Transverse colon (tissue), 4 donors: Measurements from ENCODE around the gene SCMH1. TPM values are rescaled to one million over a fixed set of nuclear protein-coding genes. Genes with fewer than 3 reads are reported as not detected.
"Not testable (repeated sequence)": the region's sequence is repeated elsewhere in the genome, so short reads cannot be mapped to it uniquely, and the experiment has no call there.

Experiments
- DNase-seq: peaks from one replicate; pipeline ENCODE4 v3.0.0-alpha.2; 2019
- H3K27ac ChIP-seq, 4 donors: fragments of 200-600 bp; sonication (generic); 2 replicates each; pipeline ENCODE4 v1.5.1; 2016 to 2018; ENCODE audit warnings: inconsistent platforms in 4 of 4
- H3K27me3 ChIP-seq: fragments of 200-600 bp; sonication (generic); 2 replicates; pipeline ENCODE4 v1.5.1; 2017; ENCODE audit warnings: inconsistent platforms
- H3K36me3 ChIP-seq, 4 donors: fragments of 200-600 bp; sonication (generic); 2 replicates each; pipeline ENCODE4 v1.5.1; 2017 to 2019; ENCODE audit warnings: inconsistent platforms in 4 of 4
- H3K4me1 ChIP-seq, 4 donors: fragments of 200-600 bp; sonication (generic); 2 replicates each; pipeline ENCODE4 v1.5.1; 2017 to 2020; ENCODE audit warnings: inconsistent platforms in 4 of 4
- H3K4me3 ChIP-seq, 4 donors: fragments of 200-600 bp; sonication (generic); 1 replicate in 1 of 4; 2 replicates in 3 of 4; pipeline versions ENCODE4 v1.5.1 to v1.6.1; 2017 to 2019; ENCODE audit warnings: inconsistent platforms in 4 of 4
- H3K9me3 ChIP-seq, 2 donors: fragments of 200-600 bp; sonication (generic); 2 replicates each; pipeline ENCODE4 v1.5.1; 2017 to 2019; ENCODE audit warnings: inconsistent platforms in 2 of 2
- EP300 ChIP-seq: sonication (generic); formaldehyde crosslinking; IDR thresholded peaks from one replicate; pipeline ENCODE4 v1.6.1; 2017; ENCODE audit warnings: antibody characterized with exemption, low read depth
- POLR2A ChIP-seq: fragments of 450-650 bp; IDR thresholded peaks from one replicate; pipeline ENCODE4 v1.6.1; 2016; ENCODE audit warnings: antibody characterized with exemption, mild to moderate bottlenecking, moderate library complexity
- POLR2AphosphoS5 ChIP-seq, 3 donors: sonication (generic); formaldehyde crosslinking; IDR thresholded peaks; one replicate each; pipeline ENCODE4 v1.6.1; 2016; ENCODE audit warnings: antibody characterized with exemption in 3 of 3
- WGBS, 2 donors: methylation state at CpG; one replicate each; pipeline ENCODE4 v1.1.5; 2018; ENCODE audit warnings: low coverage in 1 of 2; 5-methylcytosine and 5-hydroxymethylcytosine counted together
- in situ Hi-C, 4 donors: fragments of 200-750 bp; cut with MboI; loops; one replicate each; pipeline versions ENCODE4 v1.15.0 to v1.15.1; 2017; ENCODE audit warnings: low sequenced_read_pairs in 3 of 4, low pct_ligation_motif_present in 1 of 4, low pct_unique_long_range_greater_than_20kb in 1 of 4
- intact Hi-C: fragments of 100-400 bp; cut with DNase I; formaldehyde crosslinking; loops from one replicate; pipeline ENCODE4 v1.15.1; 2023; ENCODE audit warnings: low total_unique reads
- total RNA-seq, 4 donors: library from RNA; depleted of rRNA; stranded (reverse); fragments of >200 nt; gene quantifications; one replicate each; pipeline ENCODE4 v1.1.0, GENCODE V29; 2016
- TF ChIP-seq, protein P1 (sequence below), 5 experiments: fragments of 200-600 bp in 3 of 5; fragments of 450-650 bp in 2 of 5; sonication (generic) in 3 of 5; IDR thresholded peaks; 1 replicate in 2 of 5; 2 replicates in 3 of 5; pipeline ENCODE4 v1.5.1; 2016 to 2017; ENCODE audit warnings: antibody characterized with exemption in 5 of 5, inconsistent platforms in 3 of 5, mild to moderate bottlenecking in 2 of 5, moderate library complexity in 1 of 5

Gene SCMH1
- total RNA-seq, 4 donors from 2014 or later, result 24.5 to 66.8 (median 49.1) TPM

DNA sequence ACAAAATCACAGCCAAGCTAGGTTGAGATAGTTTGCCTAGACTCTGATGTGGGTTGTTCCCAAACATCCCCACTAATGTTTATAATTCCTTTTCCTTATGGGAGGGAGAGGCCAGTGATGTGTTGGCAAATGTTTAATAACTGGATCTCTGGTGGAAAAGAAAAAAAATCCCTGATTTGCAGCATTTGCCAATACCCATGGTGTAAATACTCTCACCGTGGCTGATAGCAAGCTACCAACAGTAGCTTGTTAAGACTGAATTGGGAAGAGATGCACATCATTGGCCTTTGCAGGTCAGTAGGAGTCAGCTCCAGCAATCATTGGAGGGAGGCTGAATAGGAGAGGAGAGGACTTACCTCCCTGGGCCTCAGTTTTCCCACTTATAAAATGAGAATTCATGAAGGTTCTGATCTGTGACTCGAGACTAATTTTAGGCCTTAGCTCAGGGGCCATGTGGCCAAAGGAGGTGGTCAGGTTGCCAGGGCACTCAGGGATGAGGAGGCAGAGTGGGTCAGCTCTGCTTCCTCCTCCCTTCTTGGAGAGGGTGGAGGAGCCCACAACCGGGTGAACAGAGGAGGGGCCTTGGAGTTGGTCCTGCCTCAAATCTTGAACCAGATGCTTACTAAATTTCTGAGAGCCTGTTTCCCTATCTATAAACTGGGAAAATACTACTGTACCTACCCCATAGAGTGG, 20.0 kb upstream of the SCMH1 start:
- H3K36me3 ChIP-seq, result no peaks in the 10 kb centered on the region
- intact Hi-C loops (no loop called here), in situ Hi-C loops (loop anchor here in 2 of 4 donors (10.0 kb wide), 2 partner anchors 153 to 173 kb away; no protein-coding TSS in a partner anchor)
- no peaks in the 10 kb centered on the region for H3K27me3 ChIP-seq
- H3K4me3 ChIP-seq, result no peak overlapping the region
- TF ChIP-seq POLR2AphosphoS5 (IDR thresholded peaks at IDR 0.05) (no peak), EP300 (no peak), POLR2A (no peak)
- TF ChIP-seq, protein P1, sequence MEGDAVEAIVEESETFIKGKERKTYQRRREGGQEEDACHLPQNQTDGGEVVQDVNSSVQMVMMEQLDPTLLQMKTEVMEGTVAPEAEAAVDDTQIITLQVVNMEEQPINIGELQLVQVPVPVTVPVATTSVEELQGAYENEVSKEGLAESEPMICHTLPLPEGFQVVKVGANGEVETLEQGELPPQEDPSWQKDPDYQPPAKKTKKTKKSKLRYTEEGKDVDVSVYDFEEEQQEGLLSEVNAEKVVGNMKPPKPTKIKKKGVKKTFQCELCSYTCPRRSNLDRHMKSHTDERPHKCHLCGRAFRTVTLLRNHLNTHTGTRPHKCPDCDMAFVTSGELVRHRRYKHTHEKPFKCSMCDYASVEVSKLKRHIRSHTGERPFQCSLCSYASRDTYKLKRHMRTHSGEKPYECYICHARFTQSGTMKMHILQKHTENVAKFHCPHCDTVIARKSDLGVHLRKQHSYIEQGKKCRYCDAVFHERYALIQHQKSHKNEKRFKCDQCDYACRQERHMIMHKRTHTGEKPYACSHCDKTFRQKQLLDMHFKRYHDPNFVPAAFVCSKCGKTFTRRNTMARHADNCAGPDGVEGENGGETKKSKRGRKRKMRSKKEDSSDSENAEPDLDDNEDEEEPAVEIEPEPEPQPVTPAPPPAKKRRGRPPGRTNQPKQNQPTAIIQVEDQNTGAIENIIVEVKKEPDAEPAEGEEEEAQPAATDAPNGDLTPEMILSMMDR (IDR thresholded peaks at IDR 0.05), result no peak
- no peaks in the 10 kb centered on the region for H3K9me3 ChIP-seq
- no peak overlapping the region for H3K27ac ChIP-seq
- 81 to 89% methylated on average over 3 of the region's 3 CpGs for WGBS, 2 donors
- DNase-seq, result no peak
- no peaks in the 10 kb centered on the region for H3K4me1 ChIP-seq

DNA sequence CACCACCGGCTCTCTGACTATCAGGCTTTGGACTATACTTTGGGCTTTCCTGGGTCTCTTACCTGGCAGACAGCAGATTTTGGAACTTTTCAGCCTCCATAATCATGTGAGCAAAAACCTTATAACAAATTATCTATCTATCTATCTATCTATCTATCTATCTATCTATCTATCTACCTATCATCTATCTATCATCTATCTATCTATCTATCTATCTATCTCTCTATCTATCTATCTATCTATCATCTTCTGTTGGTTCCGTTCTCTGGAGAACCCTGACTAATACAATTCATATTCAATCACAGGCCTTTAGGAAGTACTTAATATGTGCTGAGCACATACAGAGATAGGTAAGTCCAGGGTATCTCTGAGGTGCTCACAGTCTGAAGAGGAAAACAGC, 18.7 kb upstream of the SCMH1 start:
- no peak for DNase-seq
- in situ Hi-C loops, result loop anchor here in 2 of 4 donors (10.0 kb wide), 2 partner anchors 154 to 174 kb away; no protein-coding TSS in a partner anchor
- no peak overlapping the region for H3K27ac ChIP-seq
- TF ChIP-seq EP300 (no peak), POLR2AphosphoS5 (IDR thresholded peaks at IDR 0.05) (no peak), POLR2A (no peak)
- TF ChIP-seq, protein P1 (IDR thresholded peaks at IDR 0.05), result no peak
- no peaks in the 10 kb centered on the region for H3K4me1 ChIP-seq
- H3K27me3 ChIP-seq, result no peaks in the 10 kb centered on the region
- H3K36me3 ChIP-seq, result no peaks in the 10 kb centered on the region
- no peaks in the 10 kb centered on the region for H3K9me3 ChIP-seq
- no peak overlapping the region for H3K4me3 ChIP-seq
- intact Hi-C loops, result no loop called here
- WGBS, 2 donors, result 96 to 100% methylated on average over 1 to 2 of the region's 2 CpGs

DNA sequence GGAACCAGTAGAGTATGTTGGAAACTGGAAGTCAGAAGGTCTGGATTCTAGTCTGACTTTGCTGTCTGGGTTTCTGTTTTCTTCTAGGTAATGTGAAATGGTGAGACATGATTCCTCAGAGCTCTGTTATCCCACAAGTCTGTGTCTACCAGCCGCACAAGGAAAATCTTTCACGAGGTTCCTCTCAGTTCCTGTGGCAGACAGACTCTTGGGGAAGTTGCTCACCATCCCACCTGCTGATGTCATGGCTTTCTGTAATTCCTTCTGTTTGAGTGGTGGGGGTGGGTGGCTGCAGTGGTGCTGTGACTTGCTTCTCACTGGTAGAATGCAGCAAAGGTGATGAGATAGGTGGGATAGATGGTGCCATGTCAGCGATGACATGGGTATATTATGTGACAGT, 17.1 kb upstream of the SCMH1 start:
- intact Hi-C loops (no loop called here), in situ Hi-C loops (no loop called here)
- WGBS, 2 donors, result 91 to 100% methylated on average over 3 of the region's 3 CpGs
- Histone ChIP-seq H3K4me1 (no peaks in the 10 kb centered on the region), H3K27ac (no peak overlapping the region), H3K9me3 (no peaks in the 10 kb centered on the region), H3K4me3 (no peak overlapping the region), H3K27me3 (no peaks in the 10 kb centered on the region), H3K36me3 (no peaks in the 10 kb centered on the region)
- TF ChIP-seq POLR2A (no peak), EP300 (no peak), POLR2AphosphoS5 (IDR thresholded peaks at IDR 0.05) (no peak)
- TF ChIP-seq, protein P1 (IDR thresholded peaks at IDR 0.05), result no peak
- no peak for DNase-seq

DNA sequence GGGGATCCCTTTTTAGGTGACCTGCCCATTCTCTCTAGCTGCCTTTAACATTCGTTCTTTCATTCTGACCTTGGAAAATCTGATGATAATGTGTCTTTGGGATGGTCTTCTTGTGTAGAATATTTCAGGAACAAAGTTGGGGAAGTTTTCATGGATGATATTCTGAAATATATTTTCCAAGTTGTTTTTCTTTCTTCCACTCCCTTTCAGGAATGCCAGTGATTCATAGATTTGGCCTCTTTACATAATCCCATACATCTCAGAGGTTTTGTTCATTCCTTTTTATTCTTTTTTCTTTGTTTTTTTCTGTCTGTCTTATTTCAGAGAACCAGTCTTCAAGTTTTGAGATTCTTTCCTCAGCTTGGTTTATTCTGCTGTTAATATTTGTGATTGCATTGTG, 13.9 kb upstream of the SCMH1 start:
- Histone ChIP-seq H3K9me3 (peaks cover 0 to 4% of the 10 kb centered on the region in 2 donors), H3K27ac (no peak overlapping the region), H3K36me3 (no peaks in the 10 kb centered on the region), H3K4me1 (no peaks in the 10 kb centered on the region), H3K4me3 (no peak overlapping the region), H3K27me3 (peaks cover 8% of the 10 kb centered on the region)
- 91% methylated on average over 1 of the region's 1 CpG; no CpG with 5 or more reads in 1 of the 2 donors for WGBS, 2 donors
- no peak for TF ChIP-seq EP300
- no peak for TF ChIP-seq POLR2A
- TF ChIP-seq POLR2AphosphoS5 (IDR thresholded peaks at IDR 0.05), result no peak
- TF ChIP-seq, protein P1 (IDR thresholded peaks at IDR 0.05), result no peak
- no peak for DNase-seq
- in situ Hi-C loops (no loop called here), intact Hi-C loops (no loop called here)

DNA sequence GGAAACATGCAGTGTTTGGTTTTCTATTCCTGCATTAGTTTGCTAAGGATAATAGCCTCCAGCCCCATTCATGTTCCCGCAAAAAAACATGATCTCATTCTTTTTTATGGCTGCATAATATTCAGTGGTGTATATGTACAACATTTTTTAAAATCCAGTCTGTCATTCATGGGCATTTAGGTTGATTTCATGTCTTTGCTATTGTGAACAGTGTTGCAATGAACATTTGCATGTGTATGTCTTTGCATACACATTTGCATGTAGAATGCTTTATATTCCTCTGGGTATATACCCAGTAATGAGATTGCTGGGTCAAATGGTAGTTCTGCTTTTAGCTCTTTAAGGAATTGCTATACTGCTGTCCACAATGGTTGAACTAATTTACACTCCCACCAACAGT, 9.0 kb upstream of the SCMH1 start:
- DNase-seq, intact Hi-C loops: not testable (repeated sequence)
- 73 to 89% methylated on average over 1 of the region's 1 CpG for WGBS, 2 donors

More for the DNA sequence above, 9.0 kb upstream of the SCMH1 start:
- H3K4me3 ChIP-seq, H3K27me3 ChIP-seq, in situ Hi-C loops, H3K4me1 ChIP-seq, H3K27ac ChIP-seq, H3K36me3 ChIP-seq, H3K9me3 ChIP-seq: not testable (repeated sequence)
